SK-N-SH (cell line): Measurements from ENCODE around the gene CRAT. TPM values are rescaled to one million over a fixed set of nuclear protein-coding genes. Genes with fewer than 3 reads are reported as not detected.

Experiments
- CTCF ChIA-PET: fragments of 300-600, 350-600 bp; formaldehyde crosslinking; extraction: SDS; loops from one replicate; lab custom pipeline; 2021; lab: Yijun Ruan, JAX
- POLR2A ChIA-PET: fragments of 350-600 bp; sonication (Branson Sonifier 250); formaldehyde crosslinking; extraction: SDS; loops from one replicate; lab custom pipeline; 2020; ENCODE audit warnings: antibody characterized with exemption, inconsistent platforms; lab: Yijun Ruan, JAX
- DNase-seq: peaks from one replicate; pipeline ENCODE4 v3.0.0; 2012
- H2AFZ ChIP-seq: fragments of 200-600 bp; sonication (generic); 2 replicates; pipeline ENCODE4 v1.8.1; 2016; ENCODE audit warnings: antibody characterized with exemption, mild to moderate bottlenecking, low read depth
- H3F3A ChIP-seq: fragments of 200-600 bp; sonication (generic); replicated peaks from 2 replicates; pipeline ENCODE3; 2016; ENCODE audit warnings: antibody characterized with exemption, mild to moderate bottlenecking; ENCODE audit not compliant: insufficient read depth
- H3K27ac ChIP-seq, 2 experiments: fragments of 200-500 bp in 1 of 2; fragments of 200-600 bp in 1 of 2; sonication (Bioruptor generic) in 1 of 2; sonication (generic), shearing (Covaris generic) in 1 of 2; 2 replicates each; pipeline versions ENCODE4 v1.5.1 to v1.6.1; 2014 to 2016; ENCODE audit warnings: low read depth in 2 of 2, inconsistent platforms in 1 of 2, low read length in 1 of 2, mild to moderate bottlenecking in 1 of 2, mixed read lengths in 1 of 2
- H3K27me3 ChIP-seq: fragments of 200-600 bp; sonication (generic), shearing (Covaris generic); 2 replicates; pipeline ENCODE4 v1.6.1; 2016; ENCODE audit warnings: mixed run types; ENCODE audit not compliant: insufficient read depth
- H3K36me3 ChIP-seq, 2 experiments: fragments of 200-500 bp in 1 of 2; fragments of 200-600 bp in 1 of 2; sonication (Bioruptor generic) in 1 of 2; sonication (generic) in 1 of 2; replicated peaks in 1 of 2; 2 replicates each; pipeline versions ENCODE3 to v1.5.1; 2014 to 2016; ENCODE audit warnings: low read length in 1 of 2, mild to moderate bottlenecking in 1 of 2; ENCODE audit not compliant: insufficient read depth in 2 of 2, control insufficient read depth in 1 of 2
- H3K4me1 ChIP-seq, 2 experiments: fragments of 200-500 bp in 1 of 2; fragments of 200-600 bp in 1 of 2; sonication (Bioruptor generic) in 1 of 2; sonication (generic), shearing (Covaris generic) in 1 of 2; 2 replicates each; pipeline versions ENCODE4 v1.5.1 to v1.6.1; 2014 to 2016; ENCODE audit warnings: low read depth in 1 of 2, low read length in 1 of 2, mixed run types in 1 of 2; ENCODE audit not compliant: insufficient read depth in 2 of 2, control insufficient read depth in 1 of 2
- H3K4me2 ChIP-seq: fragments of 200-600 bp; sonication (generic), shearing (Covaris generic); 2 replicates; pipeline ENCODE4 v1.6.1; 2017; ENCODE audit warnings: mixed run types
- H3K4me3 ChIP-seq, 2 experiments: fragments of 200-500 bp in 1 of 2; fragments of 200-600 bp in 1 of 2; sonication (Bioruptor generic) in 1 of 2; sonication (generic), shearing (Covaris generic) in 1 of 2; 2 replicates each; pipeline versions ENCODE4 v1.5.1 to v1.8.1; 2014 to 2016; ENCODE audit warnings: low read depth in 2 of 2, inconsistent platforms in 1 of 2, low read length in 1 of 2, mild to moderate bottlenecking in 1 of 2, mixed read lengths in 1 of 2, moderate library complexity in 1 of 2
- H3K79me2 ChIP-seq: fragments of 200-600 bp; sonication (generic); 2 replicates; pipeline ENCODE4 v1.8.1; 2017; ENCODE audit warnings: mild to moderate bottlenecking; ENCODE audit not compliant: insufficient read depth
- H3K9ac ChIP-seq: fragments of 200-600 bp; sonication (generic); 2 replicates; pipeline ENCODE4 v1.6.1; 2017; ENCODE audit warnings: mixed run types
- H3K9me2 ChIP-seq: fragments of 200-600 bp; sonication (generic); 2 replicates; pipeline ENCODE4 v1.6.1; 2017; ENCODE audit warnings: mixed run types
- H3K9me3 ChIP-seq: fragments of 200-600 bp; sonication (generic); 2 replicates; pipeline ENCODE4 v1.6.1; 2017; ENCODE audit warnings: mixed run types, mild to moderate bottlenecking, moderate library complexity
- H4K20me1 ChIP-seq: fragments of 200-600 bp; sonication (generic); 2 replicates; pipeline ENCODE4 v1.6.1; 2017; ENCODE audit warnings: mild to moderate bottlenecking, mixed run types; ENCODE audit not compliant: insufficient read depth
- CHD2 ChIP-seq: fragments of 150-350 bp; IDR thresholded peaks from 2 replicates; pipeline ENCODE4 v1.6.1; 2018; ENCODE audit warnings: low read length; ENCODE audit not compliant: partially characterized antibody
- EP300 ChIP-seq, 2 experiments: IDR thresholded peaks; 2 replicates each; pipeline versions ENCODE4 v1.4.0 to v1.6.1; 2012; ENCODE audit warnings: borderline replicate concordance in 1 of 2, low read depth in 1 of 2, low read length in 1 of 2
- EZH2phosphoT487 ChIP-seq: fragments of 200-600 bp; sonication (generic); IDR thresholded peaks from 2 replicates; pipeline ENCODE4 v1.6.1; 2017; ENCODE audit warnings: low read depth, mixed run types, mild to moderate bottlenecking, antibody characterized with exemption, moderate library complexity, borderline replicate concordance
- FOSL2 ChIP-seq: IDR thresholded peaks from 2 replicates; pipeline ENCODE4 v1.4.0; 2012; ENCODE audit warnings: low read depth, mild to moderate bottlenecking, moderate library complexity, borderline replicate concordance
- FOXJ3 ChIP-seq: sonication (generic); formaldehyde crosslinking; IDR thresholded peaks from 2 replicates; pipeline ENCODE4 v1.5.1; 2020; ENCODE audit warnings: mild to moderate bottlenecking, missing genetic modification reagents
- FOXM1 ChIP-seq: IDR thresholded peaks from 2 replicates; pipeline ENCODE4 v1.4.0; 2012; ENCODE audit warnings: low read depth, mild to moderate bottlenecking
- GATA2 ChIP-seq: sonication (generic); formaldehyde crosslinking; IDR thresholded peaks from 2 replicates; pipeline ENCODE4 v1.5.0; 2020; ENCODE audit warnings: mild to moderate bottlenecking, missing genetic modification reagents
- MEF2A ChIP-seq: IDR thresholded peaks from 2 replicates; pipeline ENCODE4 v1.4.0; 2012; ENCODE audit warnings: low read depth, borderline replicate concordance
- NRF1 ChIP-seq: IDR thresholded peaks from 2 replicates; pipeline ENCODE4 v1.6.1; 2012; ENCODE audit warnings: low read depth, mild to moderate bottlenecking, low read length
- RAD21 ChIP-seq: IDR thresholded peaks from 2 replicates; pipeline ENCODE4 v1.6.1; 2012; ENCODE audit warnings: mild to moderate bottlenecking, low read length
- SMC3 ChIP-seq: IDR thresholded peaks from 2 replicates; pipeline ENCODE4 v1.6.1; 2012; ENCODE audit warnings: low read depth, low read length, improper control_type of control experiment
- TCF12 ChIP-seq: IDR thresholded peaks from 2 replicates; pipeline ENCODE4 v1.4.0; 2012
- USF1 ChIP-seq: IDR thresholded peaks from 2 replicates; pipeline ENCODE4 v1.4.0; 2012; ENCODE audit warnings: low read depth, borderline replicate concordance
- YY1 ChIP-seq: IDR thresholded peaks from 2 replicates; pipeline ENCODE4 v1.4.0; 2012; ENCODE audit warnings: low read depth, mild to moderate bottlenecking
- WGBS: methylation state at CpG from one replicate; pipeline ENCODE4 v1.1.6; 2017; ENCODE audit warnings: low lambda C conversion rate; 5-methylcytosine and 5-hydroxymethylcytosine counted together
- polyA plus RNA-seq, 3 experiments: library from polyadenylated mRNA; depleted of rRNA; stranded (reverse); fragments of >200 nt; gene quantifications; 2 replicates each; pipeline ENCODE4 v1.2.3, GENCODE V29; 2012
- TF ChIP-seq, protein P1 (sequence below): fragments of 200-600 bp; sonication (generic); IDR thresholded peaks from 2 replicates; pipeline ENCODE4 v1.6.1; 2017; ENCODE audit warnings: antibody characterized with exemption, mild to moderate bottlenecking, moderate library complexity
- TF ChIP-seq, protein P2 (sequence below): IDR thresholded peaks from 2 replicates; pipeline ENCODE4 v1.4.0; 2012; ENCODE audit warnings: low read depth

The CRAT gene
- polyA plus RNA-seq, 1 of the 3 experiments (the other 2 are of a cell fraction), result 44.5 TPM

DNA sequence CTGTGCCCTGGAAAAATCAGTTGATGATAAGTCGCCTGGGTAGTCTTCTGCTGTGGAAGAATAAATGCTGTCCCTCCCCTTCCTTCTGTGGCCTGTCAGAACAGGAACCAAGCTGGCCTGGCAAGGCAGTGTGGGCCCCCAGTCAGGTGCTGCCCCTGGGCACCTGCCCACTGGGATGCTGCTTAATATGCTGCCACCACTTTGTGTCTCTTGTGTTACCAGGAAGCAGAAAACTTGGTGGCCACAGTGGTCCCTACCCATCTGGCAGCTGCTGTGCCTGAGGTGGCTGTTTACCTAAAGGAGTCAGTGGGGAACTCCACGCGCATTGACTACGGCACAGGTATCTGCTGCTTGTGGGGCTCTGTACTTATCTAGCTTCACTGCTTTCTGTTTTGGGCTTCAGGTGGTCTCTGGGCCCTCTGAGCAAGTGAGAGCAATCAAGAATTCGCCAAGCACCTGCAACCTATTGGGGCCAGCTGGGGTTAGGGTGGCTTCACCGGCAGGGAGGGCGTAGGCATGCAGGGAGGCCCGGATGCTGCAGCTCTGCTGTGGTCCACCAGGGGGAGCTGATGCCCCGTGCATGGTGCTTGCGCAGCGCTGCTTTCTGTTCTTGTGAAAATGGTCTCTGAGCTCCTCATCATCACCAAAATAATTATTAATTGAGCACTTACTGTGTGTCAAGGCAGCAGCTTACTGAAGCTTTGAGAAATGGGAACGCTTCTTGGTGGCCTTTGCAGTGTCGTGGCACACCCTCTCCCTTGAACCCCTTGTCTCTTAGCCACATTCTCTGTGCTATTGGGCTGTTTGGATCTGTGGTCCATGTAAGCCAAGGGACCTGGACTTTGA lies 20.9 kb upstream of the CRAT start:
- DNase-seq, result peak; percentile 91
- TF ChIP-seq EZH2phosphoT487 (no peak), RAD21 (peak; percentile 85), USF1 (no peak), FOXM1 (no peak), YY1 (no peak), GATA2 (CRISPR knock-in tag) (no peak), NRF1 (peak; percentile 36; the same call in 1 of the 2 replicates), FOXJ3 (CRISPR knock-in tag) (no peak), CHD2 (no peak), MEF2A (no peak), SMC3 (peak; percentile 78), FOSL2 (no peak), TCF12 (no peak), EP300 (IDR thresholded peaks at IDR 0.05; ENCODE audit: borderline replicate concordance in 1 of 2, low read depth in 1 of 2, low read length in 1 of 2) (no peak)
- TF ChIP-seq, protein P1, sequence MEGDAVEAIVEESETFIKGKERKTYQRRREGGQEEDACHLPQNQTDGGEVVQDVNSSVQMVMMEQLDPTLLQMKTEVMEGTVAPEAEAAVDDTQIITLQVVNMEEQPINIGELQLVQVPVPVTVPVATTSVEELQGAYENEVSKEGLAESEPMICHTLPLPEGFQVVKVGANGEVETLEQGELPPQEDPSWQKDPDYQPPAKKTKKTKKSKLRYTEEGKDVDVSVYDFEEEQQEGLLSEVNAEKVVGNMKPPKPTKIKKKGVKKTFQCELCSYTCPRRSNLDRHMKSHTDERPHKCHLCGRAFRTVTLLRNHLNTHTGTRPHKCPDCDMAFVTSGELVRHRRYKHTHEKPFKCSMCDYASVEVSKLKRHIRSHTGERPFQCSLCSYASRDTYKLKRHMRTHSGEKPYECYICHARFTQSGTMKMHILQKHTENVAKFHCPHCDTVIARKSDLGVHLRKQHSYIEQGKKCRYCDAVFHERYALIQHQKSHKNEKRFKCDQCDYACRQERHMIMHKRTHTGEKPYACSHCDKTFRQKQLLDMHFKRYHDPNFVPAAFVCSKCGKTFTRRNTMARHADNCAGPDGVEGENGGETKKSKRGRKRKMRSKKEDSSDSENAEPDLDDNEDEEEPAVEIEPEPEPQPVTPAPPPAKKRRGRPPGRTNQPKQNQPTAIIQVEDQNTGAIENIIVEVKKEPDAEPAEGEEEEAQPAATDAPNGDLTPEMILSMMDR, result peak; percentile 97
- TF ChIP-seq, protein P2, sequence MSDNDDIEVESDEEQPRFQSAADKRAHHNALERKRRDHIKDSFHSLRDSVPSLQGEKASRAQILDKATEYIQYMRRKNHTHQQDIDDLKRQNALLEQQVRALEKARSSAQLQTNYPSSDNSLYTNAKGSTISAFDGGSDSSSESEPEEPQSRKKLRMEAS, result no peak
- no peaks in the 10 kb centered on the region for H4K20me1 ChIP-seq
- no peak overlapping the region for H3K4me3 ChIP-seq
- CTCF ChIA-PET, result interaction anchor here (0.6 to 16.0 kb wide), 51 partner anchors 10 to 659 kb away, joined by 3 to 211 read pairs (median 5); partner anchors contain the start of genes C9orf50, CRAT, IER5L and NTMT1
- no peak overlapping the region for H3K9ac ChIP-seq
- H3K9me2 ChIP-seq, result no peaks in the 10 kb centered on the region
- no peak overlapping the region for H2AFZ ChIP-seq
- WGBS, result 34% methylated on average over 11 of the region's 13 CpGs
- H3K36me3 ChIP-seq, result peaks cover 19 to 36% of the 10 kb centered on the region in 2 experiments
- no peak overlapping the region for H3K27ac ChIP-seq
- H3K4me2 ChIP-seq, result no peak overlapping the region
- H3K9me3 ChIP-seq, result no peaks in the 10 kb centered on the region
- POLR2A ChIA-PET, result interaction anchor here (1.0 to 1.2 kb wide), 5 partner anchors 11 to 494 kb away, joined by 3 to 5 read pairs (median 4); partner anchors contain the start of genes CRAT, NTMT1 and PTPA
- 0 out of 2 replicates have a peak, but pooled peaks cover 9% of the 10 kb centered on the region for H3K79me2 ChIP-seq
- no peaks in the 10 kb centered on the region for H3K27me3 ChIP-seq
- peaks cover 0 to 11% of the 10 kb centered on the region in 2 experiments; a peak in 1 of 4 replicates for H3K4me1 ChIP-seq
- peaks cover 4% of the 10 kb centered on the region for H3F3A ChIP-seq
